PC-9 (cell line): Measurements from ENCODE around the gene SGCD. TPM values are rescaled to one million over a fixed set of nuclear protein-coding genes. Genes with fewer than 3 reads are reported as not detected.

ENCODE experiments used
- BruUV-seq: library from RNA; stranded (reverse); fragments of 400-500 nt; replicated peaks from 2 replicates; lab custom pipeline; 2021; lab: Mats Ljungman, UMichigan
- CTCF ChIA-PET: fragments of 300-600 bp; sonication (Branson Sonifier 250); formaldehyde crosslinking; loops from one replicate; lab custom pipeline; 2022; ENCODE audit warnings: antibody characterized with exemption; lab: Charles Lee
- POLR2A ChIA-PET: fragments of 300-600 bp; sonication (Branson Sonifier 250); formaldehyde crosslinking; loops from one replicate; lab custom pipeline; 2022; ENCODE audit warnings: antibody characterized with exemption; ENCODE audit not compliant: unreplicated experiment; lab: Charles Lee
- DNase-seq, 2 experiments: peaks; one replicate each; pipeline versions ENCODE4 v3.0.0 to v3.0.0-alpha.2; 2015 to 2022; ENCODE audit warnings: mixed read lengths in 1 of 2
- H2AFZ ChIP-seq: fragments of 200-600 bp; sonication (generic); 2 replicates; pipeline ENCODE4 v1.8.1; 2017; ENCODE audit warnings: antibody characterized with exemption
- H3F3A ChIP-seq: fragments of 200-600 bp; sonication (generic); 2 replicates; pipeline ENCODE4 v1.8.1; 2017; ENCODE audit warnings: antibody characterized with exemption, mild to moderate bottlenecking, low read depth; ENCODE audit not compliant: insufficient read depth
- H3K27ac ChIP-seq: fragments of 200-600 bp; sonication (generic); 2 replicates; pipeline ENCODE4 v1.6.1; 2016; ENCODE audit warnings: mixed run types
- H3K27me3 ChIP-seq: fragments of 200-600 bp; sonication (generic); 2 replicates; pipeline ENCODE4 v1.6.1; 2016; ENCODE audit warnings: low read depth, mixed run types; ENCODE audit not compliant: insufficient read depth
- H3K36me3 ChIP-seq: fragments of 200-600 bp; sonication (generic); 2 replicates; pipeline ENCODE4 v1.6.1; 2016; ENCODE audit warnings: low read depth, mixed run types
- H3K4me1 ChIP-seq: fragments of 200-600 bp; sonication (generic); replicated peaks from 2 replicates; pipeline ENCODE4 v1.6.1; 2016; ENCODE audit warnings: mixed run types; ENCODE audit not compliant: insufficient read depth
- H3K4me2 ChIP-seq: fragments of 200-600 bp; sonication (generic); 2 replicates; pipeline ENCODE4 v1.6.1; 2017; ENCODE audit warnings: mixed run types
- H3K4me3 ChIP-seq: fragments of 200-600 bp; sonication (generic); 2 replicates; pipeline ENCODE4 v1.6.1; 2016; ENCODE audit warnings: mixed run types
- H3K79me2 ChIP-seq: fragments of 200-600 bp; sonication (generic); 2 replicates; pipeline ENCODE4 v1.6.1; 2017; ENCODE audit warnings: low read depth, mixed run types
- H3K9me2 ChIP-seq: fragments of 200-600 bp; sonication (generic); 2 replicates; pipeline ENCODE4 v1.8.1; 2017; ENCODE audit warnings: mild to moderate bottlenecking; ENCODE audit not compliant: insufficient read depth
- H3K9me3 ChIP-seq: fragments of 200-600 bp; sonication (generic); 2 replicates; pipeline ENCODE4 v1.8.1; 2016; ENCODE audit warnings: low read depth; ENCODE audit not compliant: insufficient read depth
- H4K20me1 ChIP-seq: fragments of 200-600 bp; sonication (generic); 2 replicates; pipeline ENCODE4 v1.8.1; 2017; ENCODE audit not compliant: insufficient read depth
- CTCF ChIP-seq: fragments of 200-600 bp; sonication (generic); conservative IDR thresholded peaks from 2 replicates; pipeline ENCODE4 v1.6.1; 2017; ENCODE audit warnings: mixed run types, antibody characterized with exemption, mild to moderate bottlenecking, moderate library complexity
- EZH2 ChIP-seq: fragments of 200-600 bp; sonication (generic); IDR thresholded peaks from 2 replicates; pipeline ENCODE4 v1.8.0; 2017; ENCODE audit warnings: antibody characterized with exemption, low read depth
- intact Hi-C: fragments of 100-400 bp; cut with micrococcal nuclease; formaldehyde crosslinking; loops from one replicate; pipeline ENCODE4 v1.10.0; 2022; ENCODE audit not compliant: unreplicated experiment
- total RNA-seq: library from RNA; stranded (reverse); gene quantifications from 2 replicates; pipeline ENCODE4 v1.2.3, GENCODE V29; 2021

SGCD gene
- total RNA-seq, 1 experiment from 2014 or later = not detected

GRCh38 chr5:156587012-156587411, 260.0 kb downstream of the SGCD start:
- no peaks in the 10 kb centered on the region for H3F3A ChIP-seq
- intact Hi-C loops = no loop called here
- no peaks in the 10 kb centered on the region for H3K9me3 ChIP-seq
- no peak overlapping the region for H3K27ac ChIP-seq
- H3K4me2 ChIP-seq = no peak overlapping the region
- H3K27me3 ChIP-seq = no peaks in the 10 kb centered on the region
- H3K4me1 ChIP-seq = no peaks in the 10 kb centered on the region
- ChIA-PET POLR2A (no interaction called here), CTCF (no interaction called here)
- H3K36me3 ChIP-seq = no peaks in the 10 kb centered on the region
- H3K9me2 ChIP-seq = no peaks in the 10 kb centered on the region
- H3K79me2 ChIP-seq = no peaks in the 10 kb centered on the region
- no TSS peak for BruUV-seq
- no peak overlapping the region for H3K4me3 ChIP-seq
- H4K20me1 ChIP-seq = no peaks in the 10 kb centered on the region
- TF ChIP-seq CTCF = no peak
- TF ChIP-seq EZH2 = no peak
- DNase-seq = no peak
- H2AFZ ChIP-seq = no peak overlapping the region

DNA sequence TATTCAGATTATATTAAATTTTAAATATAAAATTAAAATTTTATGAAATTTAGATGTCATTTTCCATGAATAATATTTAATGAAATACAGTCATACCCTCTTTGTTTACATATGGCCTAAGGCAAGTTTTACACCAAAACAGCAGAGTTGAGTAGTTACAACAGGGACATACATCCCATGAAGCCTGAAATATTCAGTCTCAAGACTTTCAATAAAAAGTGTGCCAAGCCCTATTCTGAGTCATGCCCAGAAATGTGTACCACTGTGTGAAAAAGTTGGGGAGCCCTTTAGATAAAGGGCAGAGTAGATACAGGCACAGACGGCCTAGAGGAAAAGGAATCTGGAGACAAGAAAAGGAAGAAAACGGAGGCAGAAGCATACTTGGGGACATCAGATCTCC, 261.3 kb downstream of the SGCD start:
- POLR2A ChIA-PET = no interaction called here
- H3K27ac ChIP-seq = no peak overlapping the region
- no peaks in the 10 kb centered on the region for H3K36me3 ChIP-seq
- H3K79me2 ChIP-seq = no peaks in the 10 kb centered on the region
- H3K4me3 ChIP-seq = no peak overlapping the region
- H3K27me3 ChIP-seq = no peaks in the 10 kb centered on the region
- TF ChIP-seq CTCF = no peak
- no peak for TF ChIP-seq EZH2
- H2AFZ ChIP-seq = no peak overlapping the region
- H3K9me2 ChIP-seq = no peaks in the 10 kb centered on the region
- no peak overlapping the region for H3K4me2 ChIP-seq
- BruUV-seq = no TSS peak
- CTCF ChIA-PET = no interaction called here
- H4K20me1 ChIP-seq = no peaks in the 10 kb centered on the region
- DNase-seq = no peak
- no peaks in the 10 kb centered on the region for H3K9me3 ChIP-seq
- intact Hi-C loops = no loop called here
- no peaks in the 10 kb centered on the region for H3F3A ChIP-seq
- no peaks in the 10 kb centered on the region for H3K4me1 ChIP-seq

DNA sequence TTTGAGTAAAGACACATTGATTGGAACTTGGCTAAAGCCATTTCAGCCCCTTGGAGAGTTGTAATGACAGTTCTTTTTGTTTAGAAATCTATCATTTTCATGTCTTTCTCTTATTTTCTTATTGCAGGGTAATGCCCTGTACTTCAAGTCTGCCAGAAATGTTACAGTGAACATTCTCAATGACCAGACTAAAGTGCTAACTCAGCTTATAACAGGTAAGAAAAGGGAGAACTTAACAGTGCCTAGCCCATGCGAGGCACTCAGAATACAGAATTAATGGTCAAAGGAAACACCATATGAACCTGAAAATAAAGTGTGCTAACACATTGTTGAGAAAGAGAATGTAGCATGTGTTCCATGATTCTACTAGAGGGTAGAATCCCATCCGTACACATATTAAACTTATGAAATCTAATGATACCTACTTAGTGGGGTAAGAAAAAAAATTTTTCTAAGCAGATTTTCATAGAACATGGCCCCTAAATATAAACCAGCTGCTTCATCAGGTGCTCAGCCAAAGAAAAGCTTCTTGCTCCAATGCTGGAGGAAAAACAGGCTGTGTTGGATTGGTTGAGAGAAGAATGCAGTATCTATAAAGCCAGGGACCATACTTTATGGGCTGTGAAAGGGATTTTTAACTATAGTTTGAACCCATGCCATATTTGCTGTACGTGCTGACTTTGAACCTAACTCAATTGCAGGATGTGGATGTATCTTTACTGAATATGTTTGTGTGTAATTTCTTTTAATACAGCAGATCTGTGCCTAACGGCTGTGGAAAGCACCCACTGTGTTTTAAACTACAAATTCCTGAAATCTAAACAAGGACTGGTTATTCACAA, 262.4 kb downstream of the SGCD start:
- Histone ChIP-seq H3K4me1 (no peaks in the 10 kb centered on the region), H3F3A (no peaks in the 10 kb centered on the region), H3K79me2 (no peaks in the 10 kb centered on the region), H3K9me3 (no peaks in the 10 kb centered on the region), H3K4me3 (no peak overlapping the region), H3K27ac (no peak overlapping the region), H3K27me3 (no peaks in the 10 kb centered on the region), H3K9me2 (no peaks in the 10 kb centered on the region), H2AFZ (no peak overlapping the region), H4K20me1 (no peaks in the 10 kb centered on the region), H3K4me2 (no peak overlapping the region), H3K36me3 (no peaks in the 10 kb centered on the region)
- POLR2A ChIA-PET = no interaction called here
- TF ChIP-seq EZH2 (no peak), CTCF (no peak)
- intact Hi-C loops = no loop called here
- no TSS peak for BruUV-seq
- DNase-seq = no peak
- CTCF ChIA-PET = no interaction called here
